HepG2 (cell line): ENCODE measurements around the gene ADGRF1. TPM values are rescaled to one million over a fixed set of nuclear protein-coding genes. Genes with fewer than 3 reads are reported as not detected.

Source experiments
- ATAC-seq: fragments of 200-7000 bp; cut with Tn5 transposase; 3 replicates; pipeline ENCODE4 v1.9.1; 2020; ENCODE audit warnings: mild to moderate bottlenecking, moderate library complexity
- BruUV-seq: library from RNA; stranded (reverse); fragments of 400-500 nt; replicated peaks from 2 replicates; lab custom pipeline; 2021; lab: Mats Ljungman, UMichigan
- CTCF ChIA-PET: fragments of 300-600 bp; formaldehyde crosslinking; extraction: SDS; loops from one replicate; lab custom pipeline; 2021; ENCODE audit warnings: low total read pairs, inconsistent platforms, low intra/inter-chr PET ratio; lab: Yijun Ruan, JAX
- POLR2A ChIA-PET: fragments of 350-600 bp; sonication (Branson Sonifier 250); formaldehyde crosslinking; loops from one replicate; lab custom pipeline; 2020; ENCODE audit warnings: antibody characterized with exemption, inconsistent platforms; lab: Yijun Ruan, JAX
- DNase-seq: peaks from one replicate; pipeline ENCODE4 v3.0.0-alpha.2; 2015; ENCODE audit warnings: low spot score
- FAIRE-seq: peaks from 3 replicates; lab custom pipeline; 2011; peaks lifted over from hg19 to GRCh38; lab: Jason Lieb, UNC
- H2AFZ ChIP-seq: one replicate; pipeline ENCODE4 v1.6.1; 2011; ENCODE audit warnings: low read length, inconsistent platforms
- H3K27ac ChIP-seq: fragments of 300-600 bp; 3 replicates; pipeline ENCODE4 v1.8.0; 2011; ENCODE audit warnings: mixed run types, mild to moderate bottlenecking, mixed read lengths, low read length, inconsistent platforms; ENCODE audit not compliant: insufficient read depth; ENCODE audit errors: extremely low read length
- H3K27me3 ChIP-seq, 2 experiments: fragments of 200-600 bp in 1 of 2; 2 replicates in 1 of 2; 3 replicates in 1 of 2; pipeline versions ENCODE4 v1.6.0 to v1.8.0; 2011; ENCODE audit warnings: low read length in 2 of 2, mild to moderate bottlenecking in 2 of 2, moderate library complexity in 2 of 2, inconsistent platforms in 1 of 2; ENCODE audit not compliant: insufficient read depth in 2 of 2, control insufficient read depth in 1 of 2
- H3K36me3 ChIP-seq, 2 experiments: fragments of 200-600 bp in 1 of 2; replicated peaks in 1 of 2; 2 replicates in 1 of 2; 3 replicates in 1 of 2; pipeline versions ENCODE4 v1.5.1 to v1.8.0; 2011; ENCODE audit warnings: low read length in 2 of 2, inconsistent platforms in 1 of 2; ENCODE audit not compliant: insufficient read depth in 2 of 2, control insufficient read depth in 1 of 2
- H3K4me1 ChIP-seq: 2 replicates; pipeline ENCODE4 v1.5.1; 2012; ENCODE audit warnings: low read length, inconsistent platforms; ENCODE audit not compliant: insufficient read depth
- H3K4me2 ChIP-seq: 2 replicates; pipeline ENCODE4 v1.6.0; 2011; ENCODE audit warnings: low read depth, low read length, inconsistent platforms
- H3K4me3 ChIP-seq, 3 experiments: fragments of 200-600 bp in 1 of 3; sonication (generic), shearing (Covaris generic) in 1 of 3; replicated peaks in 1 of 3; 2 replicates each; pipeline ENCODE4 v1.5.1; 2011 to 2016; ENCODE audit warnings: low read length in 3 of 3, inconsistent platforms in 2 of 3, low read depth in 2 of 3, mild to moderate bottlenecking in 2 of 3, control low read depth in 1 of 3, mixed read lengths in 1 of 3; ENCODE audit not compliant: insufficient read depth in 1 of 3
- H3K79me2 ChIP-seq: one replicate; pipeline ENCODE4 v1.6.1; 2011; ENCODE audit warnings: low read length, inconsistent platforms; ENCODE audit not compliant: insufficient read depth
- H3K9ac ChIP-seq: 2 replicates; pipeline ENCODE4 v1.6.0; 2011; ENCODE audit warnings: mild to moderate bottlenecking, low read depth, low read length, inconsistent platforms; ENCODE audit not compliant: insufficient read depth
- H3K9me3 ChIP-seq: 2 replicates; pipeline ENCODE4 v1.5.1; 2012; ENCODE audit warnings: mild to moderate bottlenecking, low read length
- H4K20me1 ChIP-seq: 2 replicates; pipeline ENCODE4 v1.6.0; 2011; ENCODE audit warnings: inconsistent platforms, mild to moderate bottlenecking, low read length, moderate library complexity; ENCODE audit not compliant: insufficient read depth
- ATF4 ChIP-seq, 2 experiments: fragments of 450-650 bp in 1 of 2; sonication (generic) in 1 of 2; formaldehyde crosslinking; IDR thresholded peaks; 2 replicates each; pipeline versions ENCODE4 v1.5.0 to v1.8.0; 2020 to 2022; ENCODE audit warnings: mild to moderate bottlenecking in 1 of 2, missing genetic modification reagents in 1 of 2
- CEBPB ChIP-seq: IDR thresholded peaks from 2 replicates; pipeline ENCODE4 v1.6.1; 2011; ENCODE audit warnings: low read depth, low read length, improper control_type of control experiment, borderline replicate concordance
- DPF2 ChIP-seq: sonication (generic); formaldehyde crosslinking; IDR thresholded peaks from 2 replicates; pipeline ENCODE4 v1.4.0; 2020; ENCODE audit warnings: mild to moderate bottlenecking, low read depth, missing genetic modification reagents, borderline replicate concordance
- ELK4 ChIP-seq: sonication (generic); formaldehyde crosslinking; IDR thresholded peaks from 2 replicates; pipeline ENCODE4 v1.9.0; 2021; ENCODE audit warnings: missing genetic modification reagents, borderline replicate concordance
- ESRRA ChIP-seq: sonication (generic); formaldehyde crosslinking; IDR thresholded peaks from 2 replicates; pipeline ENCODE4 v1.5.1; 2020; ENCODE audit warnings: mild to moderate bottlenecking, low read depth, missing genetic modification reagents
- GLMP ChIP-seq: sonication (generic); formaldehyde crosslinking; IDR thresholded peaks from 2 replicates; pipeline ENCODE4 v1.9.0; 2021; ENCODE audit warnings: missing genetic modification reagents, mild to moderate bottlenecking, borderline replicate concordance
- MAFK ChIP-seq, 2 experiments: IDR thresholded peaks in 1 of 2; conservative IDR thresholded peaks in 1 of 2; 2 replicates each; pipeline ENCODE4 v1.6.1; 2011; ENCODE audit warnings: improper control_type of control experiment in 2 of 2, low read length in 2 of 2
- MXD1 ChIP-seq: sonication (generic); formaldehyde crosslinking; IDR thresholded peaks from 2 replicates; pipeline ENCODE4 v1.4.0; 2020; ENCODE audit warnings: mild to moderate bottlenecking, missing genetic modification reagents
- NKX3-1 ChIP-seq: sonication (generic); formaldehyde crosslinking; IDR thresholded peaks from 2 replicates; pipeline ENCODE4 v1.5.0; 2020; ENCODE audit warnings: missing genetic modification reagents
- PAX8 ChIP-seq: sonication (generic); formaldehyde crosslinking; IDR thresholded peaks from 2 replicates; pipeline ENCODE4 v1.8.0; 2022; ENCODE audit warnings: mild to moderate bottlenecking, missing genetic modification reagents, borderline replicate concordance
- TCF7 ChIP-seq: sonication (generic); IDR thresholded peaks from 2 replicates; pipeline ENCODE4 v1.6.1; 2016; ENCODE audit warnings: antibody characterized with exemption, low read depth
- ZC3H4 ChIP-seq: sonication (generic); formaldehyde crosslinking; IDR thresholded peaks from 2 replicates; pipeline ENCODE4 v1.4.0; 2020; ENCODE audit warnings: missing genetic modification reagents, borderline replicate concordance
- ZNF205 ChIP-seq: IDR thresholded peaks from 2 replicates; pipeline ENCODE4 v1.6.1; 2018; ENCODE audit warnings: missing biosample characterization, missing genetic modification reagents
- ZNF691 ChIP-seq: sonication (generic); formaldehyde crosslinking; IDR thresholded peaks from 2 replicates; pipeline ENCODE4 v1.4.0; 2020; ENCODE audit warnings: missing genetic modification reagents, low read depth, mild to moderate bottlenecking, borderline replicate concordance
- ZNF703 ChIP-seq: sonication (generic); formaldehyde crosslinking; IDR thresholded peaks from 2 replicates; pipeline ENCODE4 v1.5.1; 2020; ENCODE audit warnings: missing genetic modification reagents, mild to moderate bottlenecking, moderate library complexity, borderline replicate concordance
- ZNF747 ChIP-seq: sonication (generic); formaldehyde crosslinking; IDR thresholded peaks from 2 replicates; pipeline ENCODE4 v1.8.1; 2023; ENCODE audit warnings: missing genetic modification reagents, mild to moderate bottlenecking, borderline replicate concordance
- WGBS: methylation state at CpG from one replicate; pipeline ENCODE4 v1.1.6; 2017; ENCODE audit warnings: low lambda C conversion rate; 5-methylcytosine and 5-hydroxymethylcytosine counted together
- in situ Hi-C: cut with HindIII; loops from 2 replicates; pipeline ENCODE4 v1.10.0; 2017; ENCODE audit warnings: low pct_unique_long_range_greater_than_20kb; ENCODE audit not compliant: extremely low pct_ligation_motif_present
- intact Hi-C: fragments of 100-400 bp; cut with micrococcal nuclease; formaldehyde crosslinking; loops from one replicate; pipeline ENCODE4 v1.10.0; 2022; ENCODE audit not compliant: unreplicated experiment
- polyA plus RNA-seq, 8 experiments: library from polyadenylated mRNA; depleted of rRNA in 3 of 8; stranded (reverse) in 7 of 8; unstranded in 1 of 8; fragments of >200 nt; fragmentation: Illumina TruSeq in 4 of 8; extraction: Trizol in 4 of 8; gene quantifications; 2 replicates each; pipeline versions ENCODE4 v1.2.1 to v1.2.3, GENCODE V29; 2011 to 2016; ENCODE audit warnings: low read depth in 4 of 8, missing spikeins in 1 of 8, mixed read lengths in 1 of 8; ENCODE audit not compliant: insufficient read depth in 1 of 8
- total RNA-seq, 5 experiments: library from RNA; depleted of rRNA; stranded (reverse); fragments of >200 nt; fragmentation: Illumina TruSeq; extraction: Trizol; gene quantifications; 2 replicates each; pipeline ENCODE4 v1.2.3, GENCODE V29; 2016; ENCODE audit warnings: low read depth in 1 of 5

The ADGRF1 gene
- total and polyA plus RNA-seq, 2 of the 13 experiments (the other 11 are each of a cell fraction or from before 2014, with no cell fraction given) = not detected

GRCh38 chr6:47004463-47004862 lies 37.7 kb downstream of the ADGRF1 start (continued):
- TF ChIP-seq ELK4 (CRISPR knock-in tag) (no peak), NKX3-1 (CRISPR knock-in tag) (no peak), ZNF691 (CRISPR knock-in tag) (no peak), CEBPB (no peak), ZNF703 (CRISPR knock-in tag) (no peak), GLMP (no peak)
- TF ChIP-seq, all 625 proteins: peak for 0

- intact Hi-C loops = loop anchor here (10.0 kb wide), 1 partner anchor 224 kb away; no protein-coding TSS in a partner anchor
- peaks cover 8% of the 10 kb centered on the region; the same call in 1 of the 2 replicates for H3K4me1 ChIP-seq
- no peaks in the 10 kb centered on the region for H3K36me3 ChIP-seq
- no peaks in the 10 kb centered on the region for H3K9me3 ChIP-seq
- H3K4me2 ChIP-seq = no peak overlapping the region
- ChIA-PET CTCF (no interaction called here), POLR2A (no interaction called here)
- H3K27ac ChIP-seq = no peak overlapping the region
- no TSS peak for BruUV-seq
- H2AFZ ChIP-seq = no peak overlapping the region
- 44% methylated on average over 4 of the region's 4 CpGs for WGBS
- no peaks in the 10 kb centered on the region for H3K79me2 ChIP-seq
- H3K9ac ChIP-seq = no peak overlapping the region
- no peak overlapping the region for H3K4me3 ChIP-seq
- no peaks in the 10 kb centered on the region for H4K20me1 ChIP-seq
- H3K27me3 ChIP-seq = peaks cover 0 to 26% of the 10 kb centered on the region in 2 experiments; a peak in 3 of 5 replicates
- no peak for ATAC-seq
- FAIRE-seq = no peak
- in situ Hi-C loops = no loop called here
- no peak for DNase-seq
- TF ChIP-seq DPF2 (CRISPR knock-in tag) = no peak
- no peak for TF ChIP-seq MXD1 (CRISPR knock-in tag)
- TF ChIP-seq PAX8 (CRISPR knock-in tag) = no peak
- no peak for TF ChIP-seq MAFK (conservative IDR thresholded peaks at IDR 0.05 in 1 of 2, IDR thresholded peaks at IDR 0.05 in 1 of 2; ENCODE audit: low read length in 2 of 2)
- peak; percentile 60 for TF ChIP-seq CEBPB
- no peak for TF ChIP-seq ZC3H4 (CRISPR knock-in tag)
- no peak for TF ChIP-seq ZNF205 (CRISPR knock-in tag)
- TF ChIP-seq ZNF747 (CRISPR knock-in tag) = no peak
- TF ChIP-seq TCF7 = no peak
- TF ChIP-seq ZNF691 (CRISPR knock-in tag) = no peak
- TF ChIP-seq ESRRA (CRISPR knock-in tag) = no peak
- TF ChIP-seq ATF4 (CRISPR knock-in tag; IDR thresholded peaks at IDR 0.05) = 0 out of 4 replicates have a peak, but pooled peaks of 1 of the 2 experiments have one; percentile 18
Observed at GRCh38 chr6:47000842-47001241, 41.3 kb downstream of the ADGRF1 start.
